Measurements from ENCODE around the gene CLDND2.

Gene CLDND2

GRCh38 chr19:51354103-51354741 lies 14.6 kb downstream of the CLDND2 start:
- DNase-seq, result no peak

- DNase-seq, result no peak
Measured at GRCh38 chr19:51352783-51353360, 15.9 kb downstream of the CLDND2 start.

GRCh38 chr19:51351266-51351990 lies 17.4 kb downstream of the CLDND2 start:
- no peak for DNase-seq

- no peak for DNase-seq
Measured at GRCh38 chr19:51347209-51347928, 21.4 kb downstream of the CLDND2 start.

GRCh38 chr19:51346742-51347141 lies 22.1 kb downstream of the CLDND2 start:
- no peak for DNase-seq

- no peak for DNase-seq
Measured at GRCh38 chr19:51345076-51345620, 23.7 kb downstream of the CLDND2 start.

- no peak for DNase-seq
Measured at GRCh38 chr19:51342631-51343569, 25.9 kb downstream of the CLDND2 start.

- no peak for DNase-seq
Measured at GRCh38 chr19:51341976-51342580, 26.7 kb downstream of the CLDND2 start, which contains the start of gene VSIG10L. VSIG10L (minus strand) TSS chr19:51342139; CDS start chr19:51342124, 15 bp downstream.

GRCh38 chr19:51341066-51341465 lies 27.7 kb downstream of the CLDND2 start:
- no peak for DNase-seq

- DNase-seq, result peak; percentile 97
Measured at GRCh38 chr19:51339687-51340656, 28.8 kb downstream of the CLDND2 start.

GRCh38 chr19:51339313-51339686 lies 29.5 kb downstream of the CLDND2 start:
- DNase-seq, result no peak

GRCh38 chr19:51338563-51339312 lies 30.1 kb downstream of the CLDND2 start:
- DNase-seq, result peak; percentile 97

GRCh38 chr19:51337861-51338562 lies 30.8 kb downstream of the CLDND2 start:
- no peak for DNase-seq

- no peak for DNase-seq
Measured at GRCh38 chr19:51337141-51337860, 31.5 kb downstream of the CLDND2 start.

GRCh38 chr19:51333836-51334460 lies 34.9 kb downstream of the CLDND2 start:
- no peak for DNase-seq

GRCh38 chr19:51331716-51332115 lies 37.1 kb downstream of the CLDND2 start:
- DNase-seq, result no peak

- no peak for DNase-seq
Measured at GRCh38 chr19:51331193-51331592, 37.6 kb downstream of the CLDND2 start.

GRCh38 chr19:51330366-51330765 lies 38.4 kb downstream of the CLDND2 start:
- DNase-seq, result no peak

Measured in activated CD8-positive, alpha-beta memory T cell treated with anti-CD3 and anti-CD28 coated beads for 24 hours (primary cell).